Stimulated activated CD8-positive, alpha-beta memory T cell treated with anti-CD3 and anti-CD28 coated beads, Interleukin-15, amount 100 ng/mL, for 48 hours (primary cell): Measurements from ENCODE around the gene ZNF341.

Experiments
- DNase-seq, 2 donors: peaks; one replicate each; pipeline ENCODE4 v3.0.0-alpha.2; 2020; ENCODE audit warnings: low read depth in 2 of 2

ZNF341 gene

GRCh38 chr20:33822991-33823390 is 91.2 kb downstream of the ZNF341 start:
- DNase-seq = no peak

GRCh38 chr20:33824852-33825251 is 93.1 kb downstream of the ZNF341 start:
- no peak for DNase-seq

GRCh38 chr20:33825340-33826269 is 93.8 kb downstream of the ZNF341 start:
- DNase-seq = no peak

GRCh38 chr20:33826270-33826897 is 94.6 kb downstream of the ZNF341 start:
- DNase-seq = no peak

- no peak for DNase-seq
Measured at GRCh38 chr20:33827109-33827508, 95.3 kb downstream of the ZNF341 start.

GRCh38 chr20:33827634-33828325 is 96.0 kb downstream of the ZNF341 start:
- DNase-seq = no peak

GRCh38 chr20:33828326-33828844 is 96.6 kb downstream of the ZNF341 start:
- DNase-seq = no peak

- no peak for DNase-seq
Measured at GRCh38 chr20:33828967-33829560, 97.3 kb downstream of the ZNF341 start.

- DNase-seq = no peak
Measured at GRCh38 chr20:33829636-33830035, 97.8 kb downstream of the ZNF341 start.

GRCh38 chr20:33830371-33830770 is 98.6 kb downstream of the ZNF341 start:
- DNase-seq = no peak

- DNase-seq = no peak
Measured at GRCh38 chr20:33832103-33832804, 100.5 kb downstream of the ZNF341 start.

GRCh38 chr20:33833333-33833732 is 101.5 kb downstream of the ZNF341 start:
- DNase-seq = no peak

- DNase-seq = no peak
Measured at GRCh38 chr20:33835615-33836172, 103.9 kb downstream of the ZNF341 start.

GRCh38 chr20:33836277-33836676 is 104.5 kb downstream of the ZNF341 start:
- no peak for DNase-seq

GRCh38 chr20:33837096-33837830 is 105.5 kb downstream of the ZNF341 start:
- no peak for DNase-seq

- DNase-seq = no peak
Measured at GRCh38 chr20:33838035-33838864, 106.5 kb downstream of the ZNF341 start.

- DNase-seq = no peak
Measured at GRCh38 chr20:33839591-33839990, 107.8 kb downstream of the ZNF341 start.

GRCh38 chr20:33840160-33840559 is 108.4 kb downstream of the ZNF341 start:
- no peak for DNase-seq

GRCh38 chr20:33840759-33841435 is 109.1 kb downstream of the ZNF341 start:
- DNase-seq = no peak
